ENCODE measurements around the gene CANX.

The CANX gene

DNA sequence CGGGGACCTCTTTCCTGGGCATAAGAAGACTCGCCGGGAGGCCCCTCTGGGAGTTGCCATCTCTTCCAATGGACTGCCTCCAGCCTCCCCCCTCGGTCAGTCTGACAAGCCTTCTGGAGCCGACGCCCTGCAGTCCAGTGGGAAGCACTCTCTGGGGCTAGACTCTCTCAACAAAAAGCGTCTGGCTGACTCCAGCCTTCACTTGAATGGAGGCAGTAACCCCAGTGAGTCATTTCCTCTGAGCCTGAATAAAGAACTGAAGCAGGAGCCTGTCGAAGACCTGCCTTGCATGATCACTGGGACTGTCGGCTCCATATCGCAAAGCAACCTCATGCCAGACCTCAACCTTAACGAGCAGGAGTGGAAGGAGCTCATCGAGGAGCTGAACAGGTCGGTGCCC, 66.6 kb downstream of the CANX start:
- H3K4me3 Mint-ChIP-seq = no peak overlapping the region
- no peaks in the 10 kb centered on the region for H3K27me3 Mint-ChIP-seq (ENCODE audit: low read depth, poor library complexity)
- peaks cover 35% of the 10 kb centered on the region for H3K36me3 Mint-ChIP-seq (ENCODE audit: low read depth)
- TF ChIP-seq, protein P1, sequence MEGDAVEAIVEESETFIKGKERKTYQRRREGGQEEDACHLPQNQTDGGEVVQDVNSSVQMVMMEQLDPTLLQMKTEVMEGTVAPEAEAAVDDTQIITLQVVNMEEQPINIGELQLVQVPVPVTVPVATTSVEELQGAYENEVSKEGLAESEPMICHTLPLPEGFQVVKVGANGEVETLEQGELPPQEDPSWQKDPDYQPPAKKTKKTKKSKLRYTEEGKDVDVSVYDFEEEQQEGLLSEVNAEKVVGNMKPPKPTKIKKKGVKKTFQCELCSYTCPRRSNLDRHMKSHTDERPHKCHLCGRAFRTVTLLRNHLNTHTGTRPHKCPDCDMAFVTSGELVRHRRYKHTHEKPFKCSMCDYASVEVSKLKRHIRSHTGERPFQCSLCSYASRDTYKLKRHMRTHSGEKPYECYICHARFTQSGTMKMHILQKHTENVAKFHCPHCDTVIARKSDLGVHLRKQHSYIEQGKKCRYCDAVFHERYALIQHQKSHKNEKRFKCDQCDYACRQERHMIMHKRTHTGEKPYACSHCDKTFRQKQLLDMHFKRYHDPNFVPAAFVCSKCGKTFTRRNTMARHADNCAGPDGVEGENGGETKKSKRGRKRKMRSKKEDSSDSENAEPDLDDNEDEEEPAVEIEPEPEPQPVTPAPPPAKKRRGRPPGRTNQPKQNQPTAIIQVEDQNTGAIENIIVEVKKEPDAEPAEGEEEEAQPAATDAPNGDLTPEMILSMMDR (IDR thresholded peaks at IDR 0.05) = no peak
- peak overlapping the region; percentile 45 for H3K27ac Mint-ChIP-seq
- H3K9me3 Mint-ChIP-seq = no peaks in the 10 kb centered on the region
- DNase-seq = no peak
- H3K4me1 Mint-ChIP-seq = peaks cover 34% of the 10 kb centered on the region

DNA sequence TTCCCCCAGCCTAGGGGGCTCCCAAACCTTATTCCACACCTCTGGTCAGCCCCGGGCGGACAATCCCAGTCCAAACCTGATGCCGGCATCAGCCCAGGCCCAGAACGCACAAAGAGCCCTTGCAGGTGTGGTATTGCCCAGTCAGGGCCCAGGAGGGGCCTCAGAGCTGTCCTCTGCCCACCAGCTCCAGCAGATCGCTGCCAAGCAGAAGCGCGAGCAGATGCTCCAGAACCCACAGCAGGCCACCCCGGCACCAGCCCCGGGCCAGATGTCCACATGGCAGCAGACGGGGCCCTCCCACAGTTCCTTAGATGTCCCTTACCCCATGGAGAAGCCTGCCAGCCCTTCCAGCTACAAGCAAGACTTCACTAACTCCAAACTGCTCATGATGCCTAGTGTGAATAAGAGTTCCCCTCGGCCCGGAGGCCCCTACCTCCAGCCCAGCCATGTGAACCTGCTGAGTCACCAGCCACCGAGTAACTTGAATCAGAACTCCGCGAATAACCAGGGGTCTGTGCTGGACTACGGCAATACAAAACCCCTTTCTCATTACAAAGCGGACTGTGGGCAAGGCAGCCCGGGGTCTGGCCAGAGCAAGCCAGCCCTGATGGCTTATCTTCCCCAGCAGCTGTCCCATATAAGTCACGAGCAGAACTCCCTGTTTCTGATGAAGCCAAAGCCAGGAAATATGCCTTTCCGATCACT, 67.4 kb downstream of the CANX start:
- no peak overlapping the region for H3K4me3 Mint-ChIP-seq
- DNase-seq = no peak
- H3K27me3 Mint-ChIP-seq (ENCODE audit: low read depth, poor library complexity) = no peaks in the 10 kb centered on the region
- H3K4me1 Mint-ChIP-seq = peaks cover 30% of the 10 kb centered on the region
- H3K9me3 Mint-ChIP-seq = no peaks in the 10 kb centered on the region
- H3K27ac Mint-ChIP-seq = peak overlapping the region; percentile 91
- H3K36me3 Mint-ChIP-seq (ENCODE audit: low read depth) = peaks cover 43% of the 10 kb centered on the region
- TF ChIP-seq, protein P1 (IDR thresholded peaks at IDR 0.05) = no peak

GRCh38 chr5:179766726-179767455, 68.1 kb downstream of the CANX start:
- Mint-ChIP-seq H3K27me3 (ENCODE audit: low read depth, poor library complexity) (no peaks in the 10 kb centered on the region), H3K9me3 (no peaks in the 10 kb centered on the region), H3K4me3 (no peak overlapping the region), H3K27ac (no peak overlapping the region), H3K36me3 (ENCODE audit: low read depth) (peaks cover 49% of the 10 kb centered on the region), H3K4me1 (peaks cover 26% of the 10 kb centered on the region)
- no peak for DNase-seq
- TF ChIP-seq, protein P1 (IDR thresholded peaks at IDR 0.05) = no peak

DNA sequence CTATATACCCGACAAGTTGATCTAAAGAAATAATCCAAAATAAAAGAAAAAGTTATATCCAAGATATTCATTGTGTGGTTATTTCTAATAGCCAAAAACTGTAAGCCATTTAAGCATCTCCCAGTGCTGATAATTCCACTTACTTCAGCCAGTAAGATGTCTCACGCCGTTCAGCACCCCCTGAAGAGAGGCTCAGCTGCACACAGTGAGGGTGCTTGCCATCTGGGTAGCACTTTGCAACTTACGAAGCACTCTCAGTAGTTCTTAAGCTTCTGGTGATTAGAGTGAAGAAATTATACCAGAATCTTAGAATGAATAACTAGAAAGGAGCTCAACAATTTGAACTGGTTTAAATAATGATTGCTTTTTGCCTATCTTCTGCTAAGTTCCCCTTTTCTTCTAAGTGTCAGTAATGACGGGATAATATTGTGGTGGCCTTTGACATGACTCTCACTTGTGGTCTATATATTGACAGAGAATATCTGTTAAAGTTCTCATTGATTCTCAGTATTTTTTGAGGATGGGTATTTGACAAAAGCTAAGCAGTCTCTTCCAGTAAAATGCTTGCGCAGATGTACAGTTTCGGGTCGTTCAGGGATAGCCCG, 68.8 kb downstream of the CANX start:
- H3K9me3 Mint-ChIP-seq = no peaks in the 10 kb centered on the region
- no peak overlapping the region for H3K27ac Mint-ChIP-seq
- no peak for DNase-seq
- H3K4me3 Mint-ChIP-seq = no peak overlapping the region
- H3K4me1 Mint-ChIP-seq = peaks cover 20% of the 10 kb centered on the region
- TF ChIP-seq, protein P1 (IDR thresholded peaks at IDR 0.05) = no peak
- H3K36me3 Mint-ChIP-seq (ENCODE audit: low read depth) = peaks cover 56% of the 10 kb centered on the region
- H3K27me3 Mint-ChIP-seq (ENCODE audit: low read depth, poor library complexity) = no peaks in the 10 kb centered on the region

GRCh38 chr5:179768326-179769085, 69.7 kb downstream of the CANX start:
- no peak for DNase-seq
- Mint-ChIP-seq H3K4me3 (no peak overlapping the region), H3K36me3 (ENCODE audit: low read depth) (peaks cover 65% of the 10 kb centered on the region), H3K4me1 (peaks cover 11% of the 10 kb centered on the region), H3K27me3 (ENCODE audit: low read depth, poor library complexity) (no peaks in the 10 kb centered on the region), H3K9me3 (no peaks in the 10 kb centered on the region), H3K27ac (peak overlapping the region; percentile 21)
- TF ChIP-seq, protein P1 (IDR thresholded peaks at IDR 0.05) = no peak
